Stimulated activated CD8-positive, alpha-beta memory T cell treated with anti-CD3 and anti-CD28 coated beads, Interleukin-7, amount 100 ng/mL, for 1 hour (primary cell): ENCODE results near the gene ROBO1.

ENCODE experiments used
- DNase-seq, 2 donors: peaks; one replicate each; pipeline ENCODE4 v3.0.0-alpha.2; 2020; ENCODE audit warnings: low read depth in 2 of 2

The ROBO1 gene

DNA sequence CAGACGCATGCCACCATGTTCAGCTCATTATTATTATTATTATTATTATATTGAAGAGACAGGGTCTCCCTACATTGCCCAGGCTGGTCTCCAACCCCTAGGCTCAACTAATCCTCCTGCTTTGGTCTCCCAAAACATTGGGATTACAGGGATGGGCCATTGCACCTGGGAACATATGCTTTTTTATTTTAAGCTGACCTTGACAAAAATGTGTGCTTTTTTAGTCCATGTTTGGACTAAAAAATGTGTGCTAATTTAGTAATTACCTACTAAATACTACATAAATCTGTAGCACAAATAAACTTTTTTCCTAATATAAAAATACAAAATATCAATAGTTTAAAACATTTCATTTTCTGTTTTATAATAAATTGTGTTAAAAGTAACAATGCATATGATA, 693.2 kb downstream of the ROBO1 start:
- DNase-seq, result no peak

DNA sequence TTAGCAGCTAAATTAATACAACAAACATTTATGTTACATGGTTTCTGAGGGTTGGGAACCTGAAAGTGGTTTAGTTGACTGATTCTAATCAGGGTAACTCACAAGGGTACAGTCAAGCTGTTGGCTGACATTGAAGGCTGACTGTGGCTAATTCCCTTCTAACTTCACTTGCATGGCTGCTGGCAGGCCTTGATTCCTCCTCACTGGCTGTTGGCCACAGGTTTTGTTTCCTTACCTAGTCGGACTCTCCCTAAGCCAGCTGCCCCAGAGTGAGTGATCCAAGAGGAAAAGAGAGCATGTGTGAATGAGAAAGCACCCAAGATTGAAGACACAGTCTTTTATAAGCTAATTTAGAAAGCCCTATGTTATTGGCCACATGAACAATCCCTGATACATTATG, 700.1 kb downstream of the ROBO1 start:
- no peak for DNase-seq

DNA sequence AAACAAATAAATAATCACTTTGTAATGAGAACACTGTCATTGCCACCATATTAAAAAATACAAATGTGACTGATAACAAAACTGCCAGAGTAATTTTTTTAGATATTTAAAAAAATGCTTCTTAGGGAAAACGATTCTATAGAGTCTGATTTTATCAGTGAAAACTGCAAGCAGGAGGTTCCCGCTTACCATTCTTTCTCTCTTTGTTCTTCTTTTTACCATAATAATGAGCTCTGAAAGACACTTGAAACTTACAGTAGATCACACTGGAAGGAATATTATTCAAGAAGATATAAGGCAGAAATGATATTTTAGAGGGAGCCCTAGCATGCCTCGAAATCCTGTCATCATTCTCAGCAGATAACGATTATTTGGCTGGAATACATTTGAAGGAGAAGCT, 701.3 kb downstream of the ROBO1 start:
- no peak for DNase-seq

DNA sequence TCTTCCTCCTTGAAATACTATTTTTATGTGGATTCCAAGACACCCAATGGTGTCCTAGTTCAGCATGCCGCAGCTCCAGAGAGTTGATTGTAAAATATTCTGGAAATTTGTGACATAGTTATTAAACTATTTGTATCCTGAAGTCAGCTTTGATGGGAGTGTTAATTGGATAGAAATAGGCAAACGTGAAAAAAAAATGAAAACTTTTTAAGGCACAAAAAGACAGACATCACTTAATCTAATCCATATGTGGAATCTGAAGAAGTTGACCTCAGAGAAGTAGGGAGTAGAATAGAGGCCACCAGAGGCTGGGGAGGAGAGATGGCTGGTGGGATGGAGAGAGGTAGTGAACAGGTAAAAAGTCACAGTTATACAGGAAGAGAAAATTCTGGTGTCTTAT, 704.2 kb downstream of the ROBO1 start:
- DNase-seq, result no peak

DNA sequence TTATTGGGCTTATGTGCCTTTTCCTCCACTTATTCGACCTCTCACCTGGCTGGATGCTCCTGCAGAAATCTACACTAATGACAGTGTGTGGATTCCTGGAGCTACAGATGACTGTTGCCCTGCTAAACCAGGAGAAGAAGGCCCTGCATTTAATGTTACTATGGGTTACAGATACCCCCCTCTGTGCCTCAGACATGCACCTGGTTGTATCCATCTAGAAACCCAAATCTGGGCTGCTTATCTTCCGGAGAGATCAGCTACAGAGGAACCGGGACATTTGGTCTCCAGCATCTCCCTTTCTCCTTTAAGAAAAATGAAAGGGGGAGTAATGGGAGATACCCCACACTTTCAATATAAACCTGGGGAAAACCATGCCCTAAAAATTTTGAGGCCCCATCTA, 710.0 kb downstream of the ROBO1 start:
- no peak for DNase-seq

DNA sequence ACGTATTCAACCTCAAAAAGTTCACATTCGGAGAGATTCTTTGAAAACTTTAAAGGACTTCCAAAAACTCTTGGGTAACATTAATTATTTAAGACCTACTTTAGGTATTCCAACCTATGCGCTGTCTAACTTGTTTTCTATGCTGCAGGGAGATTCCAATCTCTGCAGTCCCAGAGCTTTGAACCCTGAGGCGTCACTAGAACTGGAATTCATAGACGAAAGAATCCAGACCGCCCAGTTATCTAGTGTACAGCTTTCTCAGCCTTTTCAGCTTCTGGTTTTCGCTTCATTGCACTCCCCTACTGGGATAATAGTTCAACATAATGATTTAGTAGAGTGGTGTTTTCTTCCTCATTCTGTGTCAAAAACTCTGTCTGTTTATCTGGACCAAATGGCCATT, 711.3 kb downstream of the ROBO1 start:
- no peak for DNase-seq

DNA sequence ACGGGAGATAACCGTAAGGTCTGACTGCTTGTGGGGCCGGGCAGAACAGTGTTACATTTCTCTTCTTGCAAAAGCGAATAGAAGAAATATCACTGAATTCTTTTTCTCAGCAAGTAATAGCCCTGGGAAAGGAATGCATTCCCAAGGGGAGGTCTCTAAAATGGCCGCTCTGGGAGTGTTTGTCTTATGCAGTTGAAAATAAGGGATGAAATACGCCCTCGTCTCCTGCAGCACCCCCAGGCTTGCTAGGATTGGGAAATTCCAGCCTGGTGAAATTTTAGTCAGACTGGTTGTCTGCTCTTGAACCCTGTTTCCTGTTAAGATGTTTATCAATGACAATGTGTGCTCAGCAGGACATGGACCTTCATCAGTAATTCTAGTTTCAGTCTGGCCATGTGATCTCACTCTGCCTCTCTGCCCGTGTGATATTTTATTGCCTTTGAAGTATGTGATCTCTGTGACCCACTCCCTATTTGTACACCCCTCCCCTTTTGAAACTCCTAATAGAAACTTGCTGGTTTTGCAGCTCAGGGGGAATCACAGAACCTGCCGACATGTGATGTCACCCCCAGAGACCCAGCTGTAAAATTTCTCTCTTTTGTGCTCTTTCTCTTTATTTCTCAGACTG, 715.6 kb downstream of the ROBO1 start:
- DNase-seq, result no peak

DNA sequence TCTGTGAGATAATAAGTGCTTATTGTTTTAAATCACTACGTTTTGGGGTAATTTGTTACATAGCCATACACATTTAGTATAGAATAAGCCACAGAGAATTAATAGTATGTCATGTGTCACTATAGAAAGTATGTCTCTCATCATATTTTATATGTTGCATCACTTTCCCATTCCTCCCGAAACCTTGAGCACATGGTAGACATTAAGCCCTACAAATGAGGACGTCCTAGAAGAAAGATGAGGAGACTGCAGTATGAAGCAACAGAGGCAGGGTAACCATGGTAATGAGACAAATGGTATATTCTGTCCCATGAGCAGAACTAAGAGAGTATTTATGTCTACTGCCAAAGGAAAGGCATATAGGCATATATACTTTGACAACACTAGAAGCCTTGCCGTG, 720.2 kb downstream of the ROBO1 start:
- no peak for DNase-seq

DNA sequence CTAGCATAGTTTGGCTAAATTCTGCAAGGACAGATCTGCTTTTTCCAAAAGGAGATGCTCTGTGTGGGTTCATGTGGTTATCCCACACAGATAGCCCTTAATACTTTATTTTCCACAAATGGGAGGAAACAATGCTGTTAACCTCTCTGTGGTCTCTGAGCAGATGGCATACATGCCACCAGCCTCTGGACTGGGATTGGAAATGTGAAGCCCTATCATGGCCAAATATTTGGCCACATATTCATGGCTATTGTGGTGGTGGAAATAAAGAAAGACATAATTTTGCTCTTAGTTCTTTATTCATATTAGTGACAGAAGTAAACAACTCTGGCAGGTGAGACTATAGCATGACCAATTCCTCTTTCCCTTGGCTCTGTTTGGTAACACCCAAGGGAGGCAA, 726.2 kb downstream of the ROBO1 start:
- no peak for DNase-seq

DNA sequence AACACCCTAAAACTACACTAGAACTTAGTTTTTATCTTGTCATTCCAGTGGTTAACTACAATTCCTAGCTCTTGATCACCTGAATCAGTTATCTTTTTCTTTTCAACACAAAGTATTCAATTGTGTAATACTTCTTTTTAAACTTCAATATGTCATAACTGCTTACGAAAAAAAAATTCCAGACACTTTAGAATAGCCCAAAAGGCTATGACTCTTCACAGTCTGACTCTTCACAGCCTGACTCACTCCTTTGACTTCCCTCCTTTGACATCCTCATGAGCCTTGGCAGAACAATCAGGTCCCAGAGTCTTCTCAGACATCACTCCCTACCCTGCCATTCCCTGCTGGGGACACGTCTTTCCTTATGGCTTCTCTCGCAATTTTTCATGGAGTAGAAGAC, 727.1 kb downstream of the ROBO1 start:
- DNase-seq, result no peak

DNA sequence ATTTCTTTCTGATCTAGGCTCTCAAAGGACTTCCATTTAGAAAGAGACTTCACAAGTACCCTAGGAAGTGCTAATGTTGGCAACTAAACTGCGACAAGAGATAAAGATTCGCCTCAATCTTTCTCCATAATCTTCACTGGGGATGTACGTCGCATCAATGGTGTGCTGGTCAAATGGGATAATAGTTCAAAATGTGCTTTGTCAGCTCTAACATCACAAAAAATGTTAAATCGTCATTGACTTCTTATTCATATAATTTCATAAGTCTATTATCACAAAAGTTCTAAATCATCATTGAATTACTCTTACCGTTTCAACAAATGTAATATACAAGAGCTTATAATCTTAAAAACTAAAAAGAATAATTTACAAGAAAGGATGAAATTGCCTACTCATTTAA, 727.7 kb downstream of the ROBO1 start:
- DNase-seq, result no peak

DNA sequence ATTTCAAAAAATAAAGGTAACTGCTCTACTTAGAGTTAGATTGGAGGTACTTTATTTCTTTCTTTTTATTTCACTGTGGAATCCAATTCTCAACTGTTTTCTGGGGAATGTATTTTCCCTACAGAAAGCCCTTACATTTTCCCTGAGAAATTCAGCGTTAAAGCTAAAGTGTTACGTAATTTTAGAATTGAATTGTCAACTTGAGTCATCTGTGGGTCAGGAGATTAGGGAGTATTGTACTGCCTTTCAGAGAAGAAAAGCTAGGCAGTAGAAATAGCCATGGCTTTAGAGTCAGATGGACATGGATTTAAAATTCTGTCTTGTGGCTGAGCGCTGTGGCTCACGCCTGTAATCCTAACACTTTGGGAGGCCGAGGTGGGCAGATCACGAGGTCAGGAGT, 728.6 kb downstream of the ROBO1 start:
- DNase-seq, result no peak

DNA sequence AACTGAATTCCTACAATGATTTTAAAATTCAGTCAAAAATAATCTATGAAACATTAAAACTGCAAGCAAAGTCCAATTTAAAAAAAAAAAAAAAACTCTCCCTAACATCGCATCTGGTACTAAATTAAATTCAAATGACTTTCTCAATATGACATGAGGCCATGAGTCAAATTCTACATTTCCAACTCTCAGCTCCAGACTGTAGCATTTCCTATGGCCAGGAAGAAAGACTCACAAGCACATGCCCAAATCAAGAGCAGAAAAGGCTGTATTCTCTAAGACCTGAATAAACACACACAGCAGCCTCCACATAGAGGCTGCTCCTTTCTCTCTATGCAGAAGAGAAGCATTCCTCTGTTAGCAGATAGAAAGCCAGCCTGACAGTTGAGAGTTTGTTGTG, 729.2 kb downstream of the ROBO1 start:
- DNase-seq, result no peak

DNA sequence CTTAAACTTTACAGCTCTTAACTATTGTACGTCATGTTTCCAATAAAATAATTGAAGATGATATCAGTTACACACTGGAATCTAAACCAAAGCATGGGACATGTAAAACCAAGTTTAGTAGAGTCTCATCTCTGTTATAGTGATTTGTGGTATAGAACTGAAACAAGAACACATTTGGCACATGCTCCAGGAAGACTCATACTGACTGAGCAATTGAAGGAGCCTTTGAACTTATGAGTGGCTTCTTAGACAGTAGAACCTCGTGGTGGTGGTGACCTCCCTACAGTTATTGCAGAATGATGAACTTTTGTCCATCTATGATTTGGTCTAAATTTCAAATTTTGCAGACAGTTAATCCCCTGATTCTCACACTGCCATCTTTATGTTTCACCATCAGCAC, 729.7 kb downstream of the ROBO1 start:
- no peak for DNase-seq

DNA sequence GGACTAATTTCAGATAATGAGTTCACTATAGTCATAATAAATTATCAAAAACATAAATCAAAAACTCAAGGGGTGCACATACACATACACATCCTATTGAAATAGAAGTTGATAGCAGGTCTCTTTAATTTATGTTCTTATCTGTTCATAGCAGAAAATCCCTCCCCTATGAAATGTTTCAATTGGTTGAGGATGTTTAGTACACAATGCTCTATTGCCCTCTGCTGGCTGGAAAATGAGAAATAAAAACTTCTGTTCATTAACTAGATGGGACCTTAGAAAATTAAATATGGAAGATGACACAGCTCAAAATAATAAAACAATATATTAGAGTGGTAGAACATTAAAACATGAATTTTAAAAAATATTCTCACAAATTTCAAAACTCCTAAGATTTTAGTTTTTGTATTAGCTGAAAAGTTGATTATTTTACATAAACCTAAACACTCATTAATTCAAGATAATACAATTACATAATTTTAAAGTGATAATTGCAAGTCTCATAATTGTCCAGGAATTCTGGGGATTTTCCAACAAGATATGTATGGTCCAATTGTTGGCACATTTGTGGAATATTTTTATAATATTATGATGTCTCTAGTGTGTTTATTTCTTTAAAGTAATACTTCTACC, 735.0 kb downstream of the ROBO1 start:
- no peak for DNase-seq

DNA sequence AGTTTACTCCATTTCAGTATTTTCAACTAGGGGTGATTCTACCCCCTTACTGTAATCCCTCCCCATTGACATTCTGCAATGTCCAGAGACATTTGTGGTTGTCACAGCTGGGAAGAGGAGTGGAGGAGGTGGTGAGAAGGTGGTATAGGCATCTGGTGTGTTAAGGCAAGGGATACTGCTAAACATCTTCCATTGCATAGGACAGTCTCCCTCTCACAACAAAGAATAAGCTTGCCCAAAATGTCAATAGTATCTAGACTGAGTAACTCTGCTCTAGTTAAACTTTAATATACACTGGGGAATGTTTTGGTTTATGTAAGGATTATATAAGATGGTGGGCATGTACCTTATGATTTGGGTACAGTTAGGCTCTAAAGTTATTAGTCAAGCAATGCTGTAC, 737.6 kb downstream of the ROBO1 start:
- no peak for DNase-seq

DNA sequence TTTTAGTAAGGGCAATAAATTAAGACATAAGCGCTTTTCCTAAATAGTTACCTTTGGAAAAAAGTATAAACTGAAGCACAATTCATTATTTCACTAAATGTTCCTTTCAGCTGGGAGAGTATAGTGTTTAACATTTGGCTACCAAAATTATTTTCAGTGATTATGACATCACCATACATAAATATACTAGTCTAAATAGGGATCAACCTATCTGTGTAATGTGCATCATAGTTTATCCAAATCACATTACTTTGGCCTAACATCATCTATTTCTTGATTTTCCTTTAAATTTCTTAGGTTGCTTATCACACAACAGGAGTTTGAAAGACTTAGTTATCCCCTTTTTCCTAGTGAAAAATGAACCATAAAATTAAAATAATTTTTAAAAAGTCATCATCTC, 738.9 kb downstream of the ROBO1 start:
- no peak for DNase-seq

DNA sequence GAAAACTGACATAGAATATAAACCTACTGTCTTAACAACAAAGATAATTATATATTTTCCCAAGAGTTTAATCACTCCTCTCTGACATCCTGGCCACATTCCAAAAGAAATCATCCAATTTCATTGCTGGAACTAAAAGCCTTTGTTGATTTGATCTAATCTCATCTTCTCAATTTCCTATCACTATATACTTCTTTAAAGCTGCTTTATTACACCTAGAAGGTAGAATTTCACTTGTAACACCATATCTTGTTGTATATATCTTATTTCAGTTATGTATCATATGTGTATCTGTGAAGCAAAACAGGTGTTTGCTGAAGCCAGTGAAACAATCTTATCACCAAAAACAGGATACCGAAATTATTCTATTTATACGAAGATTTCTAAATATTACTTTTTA, 740.2 kb downstream of the ROBO1 start:
- no peak for DNase-seq

DNA sequence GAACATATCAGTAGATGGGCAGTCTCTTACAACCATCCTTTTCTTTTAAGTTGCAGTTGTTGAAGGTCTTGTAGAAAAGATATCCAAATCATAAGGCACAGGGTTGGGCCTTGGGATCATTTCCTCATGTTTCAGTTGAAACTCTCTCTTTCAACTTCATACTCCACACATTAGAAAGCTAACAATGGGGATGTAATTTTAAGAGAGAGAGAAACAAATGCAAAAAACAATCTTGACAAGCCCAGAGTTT, 747.9 kb downstream of the ROBO1 start:
- no peak for DNase-seq

DNA sequence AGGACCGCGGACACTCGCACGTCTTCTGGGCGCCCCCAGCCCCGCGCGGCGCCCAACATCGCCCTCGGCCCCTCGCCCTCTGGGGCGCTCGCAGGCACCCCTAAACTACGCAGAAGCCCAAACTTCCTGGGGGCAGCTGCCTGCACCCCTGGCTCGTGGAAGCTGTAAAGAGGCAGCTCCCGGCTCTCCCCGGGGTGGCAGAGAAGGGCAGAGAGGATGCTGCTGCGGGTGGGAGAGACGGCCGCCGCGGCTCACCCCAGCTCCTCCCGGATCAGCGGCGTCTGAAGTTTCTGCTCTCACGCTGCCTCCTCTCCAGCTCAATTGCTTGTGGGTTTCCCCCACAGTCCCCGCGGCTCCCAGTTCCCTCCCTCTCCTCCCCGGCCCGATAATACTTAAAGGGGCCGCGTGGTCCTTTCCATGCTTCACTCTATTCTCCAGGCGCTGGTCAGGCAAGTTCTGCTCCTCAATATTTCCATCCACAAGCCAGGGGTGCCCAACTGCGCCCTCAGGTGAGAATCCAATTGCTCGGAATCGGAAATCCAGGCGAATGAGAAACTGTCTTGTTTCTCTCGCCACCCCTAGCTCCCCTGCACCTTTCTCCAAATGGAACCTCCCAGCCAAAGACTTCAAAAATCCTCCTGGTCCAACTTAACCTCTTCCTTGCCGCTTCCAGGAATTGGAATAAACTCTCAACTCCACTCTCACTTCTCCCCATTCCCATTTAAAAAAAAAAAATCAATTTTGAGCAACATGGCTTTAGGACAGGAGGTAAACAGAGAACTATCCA, 748.5 kb downstream of the ROBO1 start:
- no peak for DNase-seq

DNA sequence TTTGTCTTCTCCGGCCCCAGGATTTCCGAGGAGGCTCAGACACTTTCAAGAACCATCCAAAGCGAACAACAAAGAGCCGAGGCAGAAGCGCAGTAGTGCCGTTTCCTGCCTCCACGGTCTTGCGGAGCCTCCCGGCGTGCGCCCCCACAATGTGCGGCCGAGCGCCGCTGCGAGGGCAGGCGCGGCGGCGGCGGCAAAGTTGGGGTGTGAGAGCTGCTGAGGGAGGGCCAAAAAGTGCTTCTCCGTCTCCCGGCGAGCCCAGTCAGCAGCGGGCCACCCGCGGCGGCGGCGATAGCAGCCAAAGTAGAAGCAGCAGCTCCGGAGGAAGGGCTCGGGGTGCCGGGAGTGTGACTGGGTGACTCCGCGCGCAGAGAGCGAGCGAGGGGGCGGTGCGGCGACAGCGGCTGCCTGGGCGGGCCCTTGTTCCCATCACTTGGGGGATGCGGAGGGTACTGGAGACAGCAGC, 749.1 kb downstream of the ROBO1 start:
- DNase-seq, result no peak

DNA sequence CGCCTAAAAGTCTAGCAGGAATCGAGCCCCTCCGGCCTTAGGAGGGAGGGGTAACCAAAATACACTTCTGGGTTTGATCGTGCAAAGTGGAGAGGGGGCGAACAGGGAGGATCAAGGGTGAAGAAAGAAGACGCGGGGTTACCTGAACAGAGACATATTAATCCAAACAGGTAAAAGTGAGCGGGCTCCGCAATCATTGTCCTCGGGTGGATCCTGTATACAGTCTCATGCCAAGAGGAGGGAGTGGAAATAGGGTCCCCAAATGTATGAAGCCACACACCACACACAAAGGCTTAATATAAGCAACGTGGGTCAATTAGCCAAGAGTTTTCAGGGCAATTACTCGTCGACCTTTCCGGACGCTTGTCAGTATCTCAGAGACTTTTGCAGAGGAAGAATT, 749.5 kb downstream of the ROBO1 start:
- DNase-seq, result no peak

DNA sequence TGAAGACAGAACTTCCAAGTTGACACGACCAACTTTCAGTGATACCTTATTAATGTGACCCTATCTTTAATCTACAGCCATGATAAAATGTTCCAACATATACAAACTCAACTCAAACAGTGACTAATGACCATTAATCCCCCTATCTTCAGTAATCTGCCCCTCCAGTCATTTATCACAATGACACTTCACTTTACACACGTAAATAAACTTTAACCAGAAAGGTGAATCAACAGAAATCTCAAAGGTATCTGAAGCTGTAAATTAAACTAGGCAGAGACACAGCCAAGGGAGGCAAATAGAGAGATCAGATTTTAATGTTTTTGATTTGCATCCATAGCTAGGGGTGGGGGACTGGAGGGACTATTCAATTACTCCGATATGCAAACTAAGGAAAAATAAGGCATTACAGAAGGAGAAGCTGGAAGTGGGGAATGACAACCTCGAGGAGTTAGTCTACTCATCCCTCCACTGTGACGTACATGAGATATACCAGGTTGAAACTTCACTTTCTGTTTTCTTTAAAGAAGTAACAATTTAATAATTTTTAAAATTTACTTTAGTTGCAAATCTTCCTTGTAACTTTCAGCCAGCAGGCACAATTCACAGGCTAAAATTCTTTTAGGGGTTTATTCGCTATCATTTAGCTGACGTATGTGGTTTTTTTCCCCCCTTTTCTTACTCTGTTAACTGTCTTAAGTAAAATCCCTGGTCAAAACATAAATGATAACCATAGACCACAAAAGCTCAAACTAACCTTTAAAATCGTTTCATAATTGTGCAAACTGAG, 751.0 kb downstream of the ROBO1 start:
- no peak for DNase-seq
